ENCODE results near the gene MBOAT1. TPM values are rescaled to one million over a fixed set of nuclear protein-coding genes. Genes with fewer than 3 reads are reported as not detected.

The MBOAT1 gene
- total and polyA plus RNA-seq, 2 of the 13 experiments (the other 11 are each of a cell fraction or from before 2014, with no cell fraction given), result not detected

DNA sequence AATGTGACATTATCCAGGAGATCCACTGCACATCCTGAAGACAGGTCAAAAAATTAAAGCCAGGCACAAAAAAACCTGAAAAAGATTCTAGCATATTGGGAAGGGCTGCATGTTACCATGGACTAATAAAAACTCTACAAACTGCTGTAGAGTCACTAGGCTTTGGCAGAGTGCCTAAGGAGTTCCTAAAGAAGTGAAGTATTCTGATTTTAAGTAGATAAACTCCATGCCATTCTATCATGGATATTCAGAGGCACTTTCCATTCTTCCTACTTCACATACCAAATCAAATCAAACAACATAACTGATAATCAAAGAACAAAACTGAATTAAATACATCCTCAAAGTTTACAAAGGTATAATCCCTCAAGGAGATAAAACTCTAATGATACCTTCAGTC lies 3.0 kb upstream of the MBOAT1 start:
- H2AFZ ChIP-seq (ENCODE audit: low read length), result no peak overlapping the region
- no peaks in the 10 kb centered on the region for H3K9me3 ChIP-seq (ENCODE audit: low read length)
- no peak overlapping the region for H3K27ac ChIP-seq (ENCODE audit: extremely low read length, insufficient read depth, low read length)
- no peaks in the 10 kb centered on the region for H4K20me1 ChIP-seq (ENCODE audit: insufficient read depth, low read length)
- no peak overlapping the region for H3K4me3 ChIP-seq (replicated peaks in 1 of 3; ENCODE audit: insufficient read depth in 1 of 3, low read depth in 2 of 3, low read length in 3 of 3)
- FAIRE-seq, result no peak
- no peaks in the 10 kb centered on the region for H3K36me3 ChIP-seq (replicated peaks in 1 of 2; ENCODE audit: control insufficient read depth in 1 of 2, insufficient read depth in 2 of 2, low read length in 2 of 2)
- H3K27me3 ChIP-seq (ENCODE audit: control insufficient read depth in 1 of 2, insufficient read depth in 2 of 2, low read length in 2 of 2), result peaks cover 3 to 27% of the 10 kb centered on the region in 2 experiments; a peak in 4 of 5 replicates
- no TSS peak for BruUV-seq (replicated peaks)
- H3K79me2 ChIP-seq (ENCODE audit: insufficient read depth, low read length), result no peaks in the 10 kb centered on the region
- H3K4me2 ChIP-seq (ENCODE audit: low read depth, low read length), result no peak overlapping the region
- ChIA-PET CTCF (ENCODE audit: low intra/inter-chr PET ratio, low total read pairs) (no interaction called here), POLR2A (no interaction called here)
- H3K4me1 ChIP-seq (ENCODE audit: insufficient read depth, low read length), result peaks cover 9% of the 10 kb centered on the region
- H3K9ac ChIP-seq (ENCODE audit: insufficient read depth, low read depth, low read length), result no peak overlapping the region
- ATAC-seq, result no peak
- in situ Hi-C loops (cut with HindIII; ENCODE audit: extremely low pct_ligation_motif_present, low pct_unique_long_range_greater_than_20kb) (no loop called here), intact Hi-C loops (cut with micrococcal nuclease; ENCODE audit: unreplicated experiment) (no loop called here)
- DNase-seq (ENCODE audit: low spot score), result no peak
- TF ChIP-seq SKI (IDR thresholded peaks at IDR 0.05; ENCODE audit: partially characterized antibody) (no peak), ZNF263 (CRISPR knock-in tag; IDR thresholded peaks at IDR 0.05) (no peak), JUND (CRISPR knock-in tag; IDR thresholded peaks at IDR 0.05) (no peak), ZNF30 (CRISPR knock-in tag; IDR thresholded peaks at IDR 0.05) (no peak), AGO2 (optimal IDR thresholded peaks at IDR 0.05; ENCODE audit: low read depth, low read length) (no peak), NFKBIZ (CRISPR knock-in tag; IDR thresholded peaks at IDR 0.05) (no peak), PRMT3 (CRISPR knock-in tag; IDR thresholded peaks at IDR 0.05; ENCODE audit: borderline replicate concordance, low read depth) (no peak), GATAD1 (CRISPR knock-in tag; IDR thresholded peaks at IDR 0.05) (no peak), NFRKB (IDR thresholded peaks at IDR 0.05) (no peak), ZNF496 (CRISPR knock-in tag; IDR thresholded peaks at IDR 0.05; ENCODE audit: insufficient replicate concordance) (no peak)
- TF ChIP-seq, protein P1, sequence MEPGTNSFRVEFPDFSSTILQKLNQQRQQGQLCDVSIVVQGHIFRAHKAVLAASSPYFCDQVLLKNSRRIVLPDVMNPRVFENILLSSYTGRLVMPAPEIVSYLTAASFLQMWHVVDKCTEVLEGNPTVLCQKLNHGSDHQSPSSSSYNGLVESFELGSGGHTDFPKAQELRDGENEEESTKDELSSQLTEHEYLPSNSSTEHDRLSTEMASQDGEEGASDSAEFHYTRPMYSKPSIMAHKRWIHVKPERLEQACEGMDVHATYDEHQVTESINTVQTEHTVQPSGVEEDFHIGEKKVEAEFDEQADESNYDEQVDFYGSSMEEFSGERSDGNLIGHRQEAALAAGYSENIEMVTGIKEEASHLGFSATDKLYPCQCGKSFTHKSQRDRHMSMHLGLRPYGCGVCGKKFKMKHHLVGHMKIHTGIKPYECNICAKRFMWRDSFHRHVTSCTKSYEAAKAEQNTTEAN (CRISPR knock-in tag; conservative IDR thresholded peaks at IDR 0.05), result no peak

Measured in HepG2 (cell line).